Naive thymus-derived CD4-positive, alpha-beta T cell (primary cell): ENCODE results near the gene PRKN. TPM values are rescaled to one million over a fixed set of nuclear protein-coding genes. Genes with fewer than 3 reads are reported as not detected.

Source experiments
- ATAC-seq: fragments of 150-1000 bp; cut with Tn5 transposase; 2 replicates; pipeline ENCODE4 v1.10.0; 2021; ENCODE audit warnings: mild to moderate bottlenecking, moderate library complexity
- CTCF ChIA-PET: fragments of 350-600 bp; sonication (Branson Sonifier 250); formaldehyde crosslinking; loops from one replicate; lab custom pipeline; 2021; ENCODE audit warnings: antibody characterized with exemption; lab: Charles Lee
- POLR2A ChIA-PET: fragments of 350-600 bp; sonication (Branson Sonifier 250); formaldehyde crosslinking; loops from one replicate; lab custom pipeline; 2021; ENCODE audit warnings: antibody characterized with exemption, inconsistent platforms; lab: Charles Lee
- DNase-seq, 9 donors: peaks; one replicate each; pipeline versions ENCODE4 v3.0.0 to v3.0.0-alpha.2; 2020 to 2022; ENCODE audit warnings: mixed read lengths in 1 of 9
- H3K27ac ChIP-seq: one replicate; pipeline ENCODE4 v1.7.0; 2013; ENCODE audit warnings: mild to moderate bottlenecking, low read depth, low read length, moderate library complexity
- H3K27me3 ChIP-seq, 2 donors: one replicate each; pipeline ENCODE4 v1.7.0; 2013; ENCODE audit warnings: low read length in 2 of 2, mild to moderate bottlenecking in 2 of 2, moderate library complexity in 2 of 2; ENCODE audit not compliant: control insufficient read depth in 2 of 2, insufficient read depth in 2 of 2
- H3K36me3 ChIP-seq, 3 experiments: 1 replicate in 2 of 3; 2 replicates in 1 of 3; pipeline ENCODE4 v1.7.0; 2013; ENCODE audit warnings: low read length in 3 of 3, mild to moderate bottlenecking in 3 of 3, moderate library complexity in 1 of 3; ENCODE audit not compliant: insufficient read depth in 3 of 3, control insufficient read depth in 2 of 3
- H3K4me1 ChIP-seq, 2 donors: one replicate each; pipeline ENCODE4 v1.7.0; 2013; ENCODE audit warnings: low read length in 2 of 2, mild to moderate bottlenecking in 2 of 2, moderate library complexity in 1 of 2; ENCODE audit not compliant: control insufficient read depth in 2 of 2, insufficient read depth in 2 of 2
- H3K4me3 ChIP-seq: 2 replicates; pipeline ENCODE4 v1.7.0; 2013; ENCODE audit warnings: mild to moderate bottlenecking, low read length
- H3K9me3 ChIP-seq, 3 experiments: 1 replicate in 2 of 3; 2 replicates in 1 of 3; pipeline ENCODE4 v1.7.0; 2013; ENCODE audit warnings: low read length in 3 of 3; ENCODE audit not compliant: control insufficient read depth in 2 of 3
- H3K27ac Mint-ChIP-seq, 9 donors: one replicate each; pipeline ENCODE4 v1.8.0; 2020 to 2022; ENCODE audit warnings: mixed read lengths in 9 of 9, mild to moderate bottlenecking in 8 of 9, moderate library complexity in 5 of 9, inconsistent platforms in 2 of 9
- H3K27me3 Mint-ChIP-seq, 5 donors: one replicate each; pipeline ENCODE4 v1.8.0; 2021 to 2022; ENCODE audit warnings: mixed read lengths in 5 of 5, mild to moderate bottlenecking in 1 of 5
- H3K36me3 Mint-ChIP-seq, 5 donors: one replicate each; pipeline ENCODE4 v1.8.0; 2020 to 2022; ENCODE audit warnings: mixed read lengths in 5 of 5, mild to moderate bottlenecking in 3 of 5, inconsistent platforms in 1 of 5
- H3K4me1 Mint-ChIP-seq, 7 donors: one replicate each; pipeline ENCODE4 v1.8.0; 2020 to 2022; ENCODE audit warnings: mixed read lengths in 7 of 7, mild to moderate bottlenecking in 3 of 7, inconsistent platforms in 1 of 7
- H3K4me3 Mint-ChIP-seq, 10 donors: one replicate each; pipeline ENCODE4 v1.8.0; 2020 to 2022; ENCODE audit warnings: mild to moderate bottlenecking in 10 of 10, mixed read lengths in 10 of 10, moderate library complexity in 6 of 10, inconsistent platforms in 2 of 10
- H3K9me3 Mint-ChIP-seq, 11 donors: one replicate each; pipeline ENCODE4 v1.8.0; 2020 to 2022; ENCODE audit warnings: mixed read lengths in 11 of 11, mild to moderate bottlenecking in 4 of 11, inconsistent platforms in 1 of 11, moderate library complexity in 1 of 11
- intact Hi-C, 2 donors: fragments of 100-400 bp; cut with micrococcal nuclease; formaldehyde crosslinking; loops; one replicate each; pipeline ENCODE4 v1.15.1; 2023
- polyA plus RNA-seq, 2 donors: library from polyadenylated mRNA; unstranded; fragments of 300-500 nt; fragmentation: Illumina TruSeq; gene quantifications; one replicate each; pipeline ENCODE4 v1.2.3, GENCODE V29; 2021
- total RNA-seq, 6 experiments: library from RNA in 5 of 6; stranded (reverse) in 5 of 6; gene quantifications; 1 replicate in 5 of 6; 2 replicates in 1 of 6; pipeline ENCODE4 v1.2.3 and lab custom pipeline; 2021 to 2026

The PRKN gene
- total and polyA plus RNA-seq, 7 experiments from 2014 or later: 0.44 to 10.3 (median 8.1) TPM

GRCh38 chr6:162187168-162187935 lies 540.2 kb downstream of the PRKN start:
- Mint-ChIP-seq H3K9me3 (peaks cover 0 to 15% (median 3%) of the 10 kb centered on the region in 11 donors), H3K4me1 (no peaks in the 10 kb centered on the region), H3K27ac (no peak overlapping the region), H3K4me3 (no peak overlapping the region), H3K27me3 (no peaks in the 10 kb centered on the region), H3K36me3 (peaks cover 0 to 16% (median 12%) of the 10 kb centered on the region in 5 donors)
- POLR2A ChIA-PET: no interaction called here
- Histone ChIP-seq H3K4me1 (no peaks in the 10 kb centered on the region), H3K4me3 (no peak overlapping the region), H3K27ac (no peak overlapping the region), H3K9me3 (no peaks in the 10 kb centered on the region), H3K36me3 (no peaks in the 10 kb centered on the region), H3K27me3 (no peaks in the 10 kb centered on the region)
- CTCF ChIA-PET: no interaction called here
- intact Hi-C loops: no loop called here
- no peak for DNase-seq
- no peak for ATAC-seq

- CTCF ChIA-PET: no interaction called here
- H3K27ac Mint-ChIP-seq: no peak overlapping the region
- peaks cover 0 to 12% (median 10%) of the 10 kb centered on the region in 5 donors for H3K36me3 Mint-ChIP-seq
- H3K9me3 ChIP-seq: no peaks in the 10 kb centered on the region
- no peaks in the 10 kb centered on the region for H3K4me1 ChIP-seq
- no peak overlapping the region for H3K4me3 ChIP-seq
- H3K27me3 ChIP-seq: no peaks in the 10 kb centered on the region
- H3K27me3 Mint-ChIP-seq: no peaks in the 10 kb centered on the region
- intact Hi-C loops: no loop called here
- POLR2A ChIA-PET: no interaction called here
- no peak overlapping the region for H3K4me3 Mint-ChIP-seq
- ATAC-seq (peak; percentile 63), DNase-seq (no peak)
- H3K27ac ChIP-seq: no peak overlapping the region
- H3K9me3 Mint-ChIP-seq: peaks cover 0 to 14% (median 5%) of the 10 kb centered on the region in 11 donors
- H3K36me3 ChIP-seq: no peaks in the 10 kb centered on the region
- H3K4me1 Mint-ChIP-seq: peaks cover 0 to 17% (median 0%) of the 10 kb centered on the region in 7 donors
Measured at GRCh38 chr6:162184465-162184864, 543.1 kb downstream of the PRKN start.

GRCh38 chr6:162181741-162182401 lies 545.7 kb downstream of the PRKN start:
- H3K27ac Mint-ChIP-seq: no peak overlapping the region
- H3K36me3 Mint-ChIP-seq: peaks cover 0 to 8% (median 3%) of the 10 kb centered on the region in 5 donors
- H3K27me3 ChIP-seq: no peaks in the 10 kb centered on the region
- peak overlapping the region in 1 of 10 donors; percentile 22 for H3K4me3 Mint-ChIP-seq
- no peaks in the 10 kb centered on the region for H3K9me3 ChIP-seq
- CTCF ChIA-PET: no interaction called here
- H3K27ac ChIP-seq: no peak overlapping the region
- no peaks in the 10 kb centered on the region for H3K36me3 ChIP-seq
- DNase-seq (no peak), ATAC-seq (peak; percentile 65)
- H3K9me3 Mint-ChIP-seq: peaks cover 0 to 5% (median 1%) of the 10 kb centered on the region in 11 donors
- POLR2A ChIA-PET: no interaction called here
- no peaks in the 10 kb centered on the region for H3K27me3 Mint-ChIP-seq
- no peaks in the 10 kb centered on the region for H3K4me1 ChIP-seq
- intact Hi-C loops: no loop called here
- peaks cover 0 to 25% (median 0%) of the 10 kb centered on the region in 7 donors for H3K4me1 Mint-ChIP-seq
- no peak overlapping the region for H3K4me3 ChIP-seq

GRCh38 chr6:162181111-162181510 lies 546.5 kb downstream of the PRKN start:
- no peaks in the 10 kb centered on the region for H3K4me1 ChIP-seq
- H3K27me3 ChIP-seq: no peaks in the 10 kb centered on the region
- H3K27me3 Mint-ChIP-seq: no peaks in the 10 kb centered on the region
- no peak overlapping the region for H3K27ac ChIP-seq
- H3K4me3 Mint-ChIP-seq: no peak overlapping the region
- ChIA-PET CTCF (no interaction called here), POLR2A (no interaction called here)
- ATAC-seq (no peak), DNase-seq (no peak)
- H3K9me3 ChIP-seq: no peaks in the 10 kb centered on the region
- peaks cover 0 to 5% (median 0%) of the 10 kb centered on the region in 11 donors for H3K9me3 Mint-ChIP-seq
- no peaks in the 10 kb centered on the region for H3K36me3 ChIP-seq
- no peak overlapping the region for H3K27ac Mint-ChIP-seq
- intact Hi-C loops: no loop called here
- peaks cover 0 to 4% (median 0%) of the 10 kb centered on the region in 5 donors for H3K36me3 Mint-ChIP-seq
- H3K4me3 ChIP-seq: no peak overlapping the region
- peaks cover 0 to 25% (median 0%) of the 10 kb centered on the region in 7 donors for H3K4me1 Mint-ChIP-seq

- H3K27me3 ChIP-seq: no peaks in the 10 kb centered on the region
- ATAC-seq (no peak), DNase-seq (no peak)
- POLR2A ChIA-PET: no interaction called here
- Mint-ChIP-seq H3K36me3 (no peaks in the 10 kb centered on the region), H3K4me3 (no peak overlapping the region), H3K27ac (no peak overlapping the region), H3K27me3 (no peaks in the 10 kb centered on the region), H3K9me3 (peaks cover 0 to 5% (median 0%) of the 10 kb centered on the region in 11 donors), H3K4me1 (peaks cover 0 to 25% (median 0%) of the 10 kb centered on the region in 7 donors)
- no peaks in the 10 kb centered on the region for H3K4me1 ChIP-seq
- H3K27ac ChIP-seq: no peak overlapping the region
- no peak overlapping the region for H3K4me3 ChIP-seq
- no peaks in the 10 kb centered on the region for H3K9me3 ChIP-seq
- intact Hi-C loops: no loop called here
- CTCF ChIA-PET: no interaction called here
- H3K36me3 ChIP-seq: no peaks in the 10 kb centered on the region
Measured at GRCh38 chr6:162179196-162179951, 548.2 kb downstream of the PRKN start.

GRCh38 chr6:162178666-162179065 lies 548.9 kb downstream of the PRKN start:
- Histone ChIP-seq H3K4me1 (no peaks in the 10 kb centered on the region), H3K27me3 (no peaks in the 10 kb centered on the region), H3K4me3 (no peak overlapping the region), H3K9me3 (no peaks in the 10 kb centered on the region), H3K27ac (no peak overlapping the region), H3K36me3 (no peaks in the 10 kb centered on the region)
- Mint-ChIP-seq H3K27me3 (no peaks in the 10 kb centered on the region), H3K9me3 (peaks cover 0 to 5% (median 0%) of the 10 kb centered on the region in 11 donors), H3K4me1 (peaks cover 0 to 25% (median 0%) of the 10 kb centered on the region in 7 donors), H3K4me3 (no peak overlapping the region), H3K36me3 (no peaks in the 10 kb centered on the region), H3K27ac (no peak overlapping the region)
- ChIA-PET CTCF (no interaction called here), POLR2A (no interaction called here)
- intact Hi-C loops: no loop called here
- ATAC-seq: no peak
- no peak for DNase-seq
